Hematopoietic multipotent progenitor cell treated with erythropoietin and hydrocortisone succinate and interleukin-3 and kit ligand, for 6 days (in vitro differentiated cells): ENCODE data around the gene CNTLN.

ENCODE experiments used
- DNase-seq: peaks from one replicate; pipeline ENCODE4 v3.0.0-alpha.2; 2015

Gene CNTLN, protein sequence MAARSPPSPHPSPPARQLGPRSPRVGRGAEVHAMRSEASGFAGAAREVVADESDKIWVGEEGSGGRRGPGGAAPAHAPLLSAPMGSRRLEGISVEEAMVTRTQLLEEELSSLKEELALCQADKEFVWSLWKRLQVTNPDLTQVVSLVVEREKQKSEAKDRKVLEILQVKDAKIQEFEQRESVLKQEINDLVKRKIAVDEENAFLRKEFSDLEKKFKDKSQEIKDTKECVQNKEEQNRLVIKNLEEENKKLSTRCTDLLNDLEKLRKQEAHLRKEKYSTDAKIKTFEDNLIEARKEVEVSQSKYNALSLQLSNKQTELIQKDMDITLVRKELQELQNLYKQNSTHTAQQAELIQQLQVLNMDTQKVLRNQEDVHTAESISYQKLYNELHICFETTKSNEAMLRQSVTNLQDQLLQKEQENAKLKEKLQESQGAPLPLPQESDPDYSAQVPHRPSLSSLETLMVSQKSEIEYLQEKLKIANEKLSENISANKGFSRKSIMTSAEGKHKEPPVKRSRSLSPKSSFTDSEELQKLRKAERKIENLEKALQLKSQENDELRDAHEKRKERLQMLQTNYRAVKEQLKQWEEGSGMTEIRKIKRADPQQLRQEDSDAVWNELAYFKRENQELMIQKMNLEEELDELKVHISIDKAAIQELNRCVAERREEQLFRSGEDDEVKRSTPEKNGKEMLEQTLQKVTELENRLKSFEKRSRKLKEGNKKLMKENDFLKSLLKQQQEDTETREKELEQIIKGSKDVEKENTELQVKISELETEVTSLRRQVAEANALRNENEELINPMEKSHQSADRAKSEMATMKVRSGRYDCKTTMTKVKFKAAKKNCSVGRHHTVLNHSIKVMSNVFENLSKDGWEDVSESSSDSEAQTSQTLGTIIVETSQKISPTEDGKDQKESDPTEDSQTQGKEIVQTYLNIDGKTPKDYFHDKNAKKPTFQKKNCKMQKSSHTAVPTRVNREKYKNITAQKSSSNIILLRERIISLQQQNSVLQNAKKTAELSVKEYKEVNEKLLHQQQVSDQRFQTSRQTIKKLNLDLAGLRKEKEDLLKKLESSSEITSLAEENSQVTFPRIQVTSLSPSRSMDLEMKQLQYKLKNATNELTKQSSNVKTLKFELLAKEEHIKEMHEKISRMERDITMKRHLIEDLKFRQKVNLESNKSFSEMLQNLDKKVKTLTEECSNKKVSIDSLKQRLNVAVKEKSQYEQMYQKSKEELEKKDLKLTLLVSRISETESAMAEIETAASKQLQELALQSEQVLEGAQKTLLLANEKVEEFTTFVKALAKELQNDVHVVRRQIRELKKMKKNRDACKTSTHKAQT (N-terminal part only)

DNA sequence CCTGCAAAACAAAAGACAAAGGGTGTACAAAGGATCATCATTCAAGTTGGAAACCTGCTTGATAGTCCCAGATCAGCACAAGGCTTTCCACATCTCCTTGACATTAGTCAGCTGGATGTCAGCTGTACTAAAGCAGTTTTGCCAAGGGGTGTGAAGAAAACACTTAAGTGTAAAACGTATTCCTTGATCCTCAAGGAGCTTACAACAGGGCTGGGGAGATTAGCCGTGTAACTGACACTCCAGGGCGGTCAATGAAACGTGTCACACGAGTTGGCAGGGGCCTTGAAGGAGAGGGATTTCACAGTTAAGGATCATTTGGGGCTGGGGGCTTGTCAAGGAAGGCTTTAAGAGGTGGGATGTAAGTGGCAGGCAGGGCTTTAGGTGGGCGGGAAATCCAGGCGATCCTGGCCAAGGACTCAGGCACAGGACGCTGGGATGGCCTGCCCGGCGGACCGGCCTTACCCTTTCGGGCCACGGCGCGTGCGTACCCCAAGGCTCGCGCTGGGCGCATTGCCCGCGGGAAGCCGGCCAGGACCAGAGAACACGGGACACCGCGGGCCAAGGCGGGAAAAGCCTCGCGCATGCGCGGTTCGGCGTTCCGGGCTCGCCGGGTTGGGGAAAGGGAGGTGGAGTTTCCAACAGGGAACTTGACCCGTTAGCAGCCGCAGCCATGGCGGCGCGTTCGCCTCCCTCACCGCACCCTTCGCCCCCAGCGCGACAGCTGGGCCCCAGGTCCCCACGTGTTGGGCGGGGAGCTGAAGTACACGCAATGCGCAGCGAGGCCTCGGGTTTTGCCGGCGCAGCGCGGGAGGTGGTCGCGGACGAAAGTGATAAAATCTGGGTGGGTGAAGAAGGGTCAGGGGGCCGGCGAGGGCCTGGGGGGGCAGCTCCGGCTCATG is at the start of gene CNTLN:
CNTLN (plus strand) TSS at position 645 of the 899 bp plus-strand sequence; CDS start at position 671, 26 bp downstream.
- DNase-seq, result peak; percentile 92

DNA sequence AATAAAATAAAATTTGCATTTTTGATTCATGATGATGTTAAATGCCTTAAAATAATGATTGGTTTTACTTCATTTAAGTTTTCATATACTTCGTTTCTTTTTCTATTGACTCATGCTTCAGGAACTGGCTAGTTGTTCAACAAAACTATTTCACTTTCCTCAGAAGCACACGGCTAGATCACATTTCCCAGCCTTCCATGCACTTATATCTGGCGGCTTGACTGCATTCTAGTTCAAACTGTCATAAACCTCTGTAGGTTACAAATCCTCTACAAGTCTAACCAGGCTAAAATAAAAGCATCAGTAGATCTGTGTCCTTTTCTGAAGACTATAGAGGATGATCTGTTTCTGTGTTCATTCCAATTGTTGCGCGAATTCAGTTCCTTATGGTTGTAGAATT is 46.3 kb upstream of the CNTLN start:
- DNase-seq, result no peak

DNA sequence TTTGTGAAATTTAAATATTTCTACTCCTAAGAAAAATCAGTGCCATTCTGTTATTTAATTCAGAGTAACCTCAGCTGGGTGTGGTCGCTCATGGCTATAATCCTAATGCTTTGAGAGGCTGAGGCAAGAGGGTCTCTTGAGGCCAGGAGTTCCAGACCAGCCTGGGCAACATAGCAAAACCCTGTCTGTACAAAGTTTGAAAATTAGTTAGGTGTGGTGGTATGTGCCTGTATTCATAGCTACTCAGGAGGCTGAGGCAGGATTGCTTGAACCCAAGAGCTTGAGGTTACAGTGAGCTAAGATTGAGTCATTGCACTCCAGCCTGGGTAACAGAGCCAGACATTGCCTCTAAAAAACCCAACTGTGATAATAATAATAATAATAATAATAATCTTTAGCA is 44.8 kb upstream of the CNTLN start:
- DNase-seq, result no peak

DNA sequence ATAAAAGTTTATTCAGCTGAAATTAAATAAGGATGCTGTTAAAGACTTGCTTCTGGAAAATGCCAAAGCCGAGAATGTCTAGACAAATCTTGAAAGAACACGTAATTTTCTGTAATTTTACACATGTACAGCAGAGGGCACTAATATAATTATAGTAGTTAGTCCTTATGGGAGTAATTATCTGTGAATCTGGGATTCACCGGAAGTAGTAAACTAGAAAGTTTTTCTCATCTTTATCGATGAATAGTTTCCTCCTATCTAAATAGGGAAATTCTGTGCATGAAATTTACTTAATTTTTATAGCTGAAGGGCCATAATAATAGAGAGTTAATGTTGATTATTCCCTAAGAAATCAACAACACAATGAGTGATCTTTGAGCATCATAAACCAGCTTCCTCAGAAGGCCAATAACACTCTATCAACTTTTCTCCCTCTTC is 18.4 kb upstream of the CNTLN start:
- DNase-seq, result peak; percentile 76

DNA sequence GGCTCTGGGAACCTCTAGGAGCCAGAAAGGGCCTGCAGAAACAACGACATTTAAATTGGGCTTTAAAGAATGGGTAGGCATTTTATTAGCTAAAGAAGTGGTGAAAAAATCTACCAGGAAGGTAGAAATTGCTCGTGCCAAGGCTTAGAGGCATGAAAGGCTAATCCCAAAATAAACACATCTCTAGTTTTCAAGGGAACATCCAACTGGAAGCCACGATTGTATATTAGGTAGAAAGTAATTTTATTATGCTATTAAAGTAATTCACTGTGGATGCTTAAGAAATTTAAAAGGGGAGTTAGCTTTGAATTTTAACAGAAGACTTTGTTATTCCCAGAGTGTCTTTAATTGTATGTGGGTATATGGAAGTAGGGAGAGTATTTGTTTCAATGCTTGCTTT is 17.5 kb upstream of the CNTLN start:
- DNase-seq, result no peak

DNA sequence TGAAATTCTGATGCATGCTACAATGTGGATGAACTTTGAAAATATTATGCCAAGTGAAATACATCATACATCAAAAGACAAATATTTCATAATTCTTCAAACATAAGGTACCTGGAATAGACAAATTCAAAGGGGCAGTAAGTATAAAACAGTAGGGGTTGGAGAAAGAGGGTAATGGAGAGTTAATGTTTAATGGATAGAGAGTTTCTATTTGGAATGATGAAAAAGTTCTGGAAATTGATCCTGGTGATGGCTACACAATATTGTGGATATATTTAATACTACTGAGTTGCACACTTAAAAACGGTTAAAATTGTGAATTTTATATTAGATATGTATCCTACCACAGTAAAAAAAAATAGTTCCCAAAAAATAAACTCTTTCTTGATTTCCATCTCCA is 14.6 kb upstream of the CNTLN start:
- DNase-seq, result no peak

DNA sequence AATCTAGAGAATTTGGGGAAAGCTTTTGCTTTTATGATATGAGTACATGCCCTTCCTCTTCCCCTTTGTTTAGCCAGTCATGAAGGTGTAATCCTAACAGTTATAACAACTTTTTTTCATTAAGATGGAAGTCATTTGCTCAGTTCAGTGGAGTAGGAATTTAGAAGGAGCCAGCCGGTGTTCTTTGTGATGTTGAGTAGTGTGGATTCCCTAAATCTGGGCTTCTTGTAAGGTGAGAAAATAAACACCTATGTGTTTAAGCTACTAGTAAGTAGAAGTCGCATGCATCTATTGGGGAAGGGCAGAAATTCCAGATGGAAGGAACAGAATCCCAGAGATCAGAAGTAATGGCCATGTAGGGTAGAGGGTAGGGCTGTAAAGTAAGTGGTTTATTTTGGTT is 13.6 kb upstream of the CNTLN start:
- no peak for DNase-seq

DNA sequence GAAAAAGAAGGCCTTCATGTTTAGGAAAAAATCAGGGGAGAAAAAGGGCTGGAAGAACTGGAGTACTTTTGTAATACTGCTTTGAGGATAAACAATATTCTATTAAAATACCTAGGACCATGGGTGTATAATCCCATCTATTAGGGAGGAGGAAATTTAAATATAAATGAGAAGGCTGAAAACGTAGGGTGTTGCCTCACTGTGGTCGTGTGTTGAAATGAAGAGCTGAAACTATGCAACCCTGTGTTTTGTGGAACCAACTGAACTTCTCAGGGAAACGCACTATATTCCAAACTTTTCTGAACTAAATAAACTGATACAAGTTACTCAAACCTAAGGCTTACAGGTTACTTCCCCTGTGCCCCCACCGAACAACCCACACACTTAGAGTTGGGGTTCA is 4.5 kb upstream of the CNTLN start:
- peak; percentile 28 for DNase-seq

DNA sequence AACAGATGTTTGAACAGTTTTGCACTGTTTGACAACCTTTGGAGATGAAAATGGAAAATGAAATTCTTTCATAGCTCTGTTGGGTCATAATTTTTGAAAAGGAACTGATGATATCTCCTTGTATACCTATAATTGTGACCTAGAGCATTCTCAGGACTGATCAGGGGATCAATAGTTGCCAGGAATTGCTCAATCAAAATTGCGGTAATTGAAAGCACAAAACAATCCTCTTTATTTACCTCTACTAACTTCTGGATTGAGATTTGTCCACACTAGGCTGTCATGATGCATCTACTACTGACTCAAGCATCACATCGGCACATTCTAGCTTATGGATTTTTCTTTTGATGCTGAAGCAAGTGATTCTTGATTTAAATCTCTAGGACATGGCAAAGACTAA is 4.1 kb upstream of the CNTLN start:
- DNase-seq, result no peak

DNA sequence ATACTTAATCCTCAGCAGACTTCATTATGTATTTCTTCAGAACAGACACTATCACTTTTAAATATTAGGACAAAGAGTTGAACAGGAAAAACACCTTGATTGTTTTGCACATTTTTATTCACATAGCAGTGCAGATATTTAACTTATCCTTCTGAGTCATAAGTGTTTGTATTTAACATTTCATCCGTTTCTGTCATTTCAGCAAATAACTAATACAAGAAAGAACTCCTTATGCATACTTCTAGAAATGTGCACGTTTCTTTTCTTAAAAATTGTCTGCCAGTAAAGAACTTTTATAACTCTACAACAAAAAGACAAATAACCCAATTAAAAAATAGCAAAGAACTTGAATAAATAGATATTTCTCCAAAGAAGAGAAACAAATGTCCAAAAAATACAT is 3.3 kb upstream of the CNTLN start:
- DNase-seq, result no peak

DNA sequence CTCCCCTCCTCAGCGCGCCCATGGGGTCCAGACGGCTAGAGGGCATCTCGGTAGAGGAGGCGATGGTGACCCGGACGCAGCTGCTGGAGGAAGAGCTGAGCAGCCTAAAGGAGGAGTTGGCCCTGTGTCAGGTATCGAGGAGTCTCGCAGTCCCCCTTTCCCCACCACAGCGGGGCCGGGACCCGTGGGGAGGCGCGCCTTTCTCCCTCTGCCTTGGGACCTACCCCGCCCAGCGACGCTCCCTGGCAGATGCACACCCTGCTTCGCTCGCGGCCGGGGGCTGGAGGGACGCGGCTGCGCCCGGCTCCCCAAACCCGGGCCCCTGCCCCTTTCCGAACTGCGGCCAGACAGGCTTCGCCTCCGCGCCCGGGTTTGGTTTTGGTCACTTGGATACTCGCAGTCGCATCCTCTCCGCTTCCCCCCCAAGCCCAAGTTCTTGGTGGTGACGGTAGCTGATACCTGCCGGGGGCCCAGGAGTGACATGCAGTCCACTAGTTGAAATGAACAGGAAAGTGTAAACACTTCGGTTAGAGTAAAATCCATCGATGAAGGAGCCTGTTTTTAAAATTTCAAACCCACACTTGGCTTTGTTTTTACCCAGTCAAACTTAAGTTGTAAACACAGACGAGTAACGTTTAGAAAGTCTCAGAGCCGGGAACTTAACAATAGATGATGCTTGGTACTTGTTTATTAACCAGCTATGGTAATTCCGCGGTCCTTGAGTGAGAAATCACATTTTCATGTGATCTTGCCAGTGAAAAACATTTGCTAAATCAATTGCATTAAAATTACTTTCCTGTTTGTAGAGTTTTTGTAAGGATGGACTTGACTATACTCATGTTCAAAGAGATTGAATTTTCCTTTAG is 688 bp downstream of the CNTLN start:
- peak; percentile 78 for DNase-seq

DNA sequence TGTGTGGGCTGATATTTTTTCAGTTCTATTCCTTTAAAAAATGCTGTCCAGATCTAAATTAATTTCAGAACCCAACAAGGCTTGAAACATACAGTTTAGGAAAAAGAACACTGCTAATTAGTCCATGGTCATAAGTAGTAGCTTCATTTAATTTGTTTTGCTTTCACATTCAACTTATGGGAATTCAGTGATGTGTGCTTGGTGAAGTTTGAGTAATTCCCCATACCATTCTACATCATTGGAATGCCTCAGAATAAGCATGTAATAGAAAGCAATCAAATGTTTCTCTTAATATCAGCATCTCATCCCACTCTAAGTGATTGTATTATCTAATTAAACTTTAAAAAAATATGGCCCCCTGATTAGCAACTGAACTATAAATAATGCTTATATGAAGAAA is 2.7 kb downstream of the CNTLN start:
- no peak for DNase-seq

DNA sequence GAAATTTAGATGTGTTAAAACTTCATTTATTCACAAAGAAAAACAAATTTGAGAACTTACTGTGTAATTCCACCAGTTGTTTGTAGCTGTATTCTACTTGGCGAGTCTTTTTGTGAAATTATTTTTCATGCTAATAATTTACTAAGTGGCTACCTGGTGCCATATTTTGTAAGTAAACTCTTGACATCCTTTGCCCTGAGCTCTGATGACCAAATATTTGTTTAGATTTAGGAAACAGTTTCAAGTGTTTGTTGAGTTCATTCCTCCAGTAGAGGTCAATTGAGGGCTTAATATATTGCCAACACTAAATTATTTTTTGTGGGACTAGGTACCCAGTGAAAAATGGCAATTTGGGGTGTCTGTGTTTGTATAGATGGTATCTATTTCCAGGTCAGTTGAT is 3.7 kb downstream of the CNTLN start:
- DNase-seq, result no peak

DNA sequence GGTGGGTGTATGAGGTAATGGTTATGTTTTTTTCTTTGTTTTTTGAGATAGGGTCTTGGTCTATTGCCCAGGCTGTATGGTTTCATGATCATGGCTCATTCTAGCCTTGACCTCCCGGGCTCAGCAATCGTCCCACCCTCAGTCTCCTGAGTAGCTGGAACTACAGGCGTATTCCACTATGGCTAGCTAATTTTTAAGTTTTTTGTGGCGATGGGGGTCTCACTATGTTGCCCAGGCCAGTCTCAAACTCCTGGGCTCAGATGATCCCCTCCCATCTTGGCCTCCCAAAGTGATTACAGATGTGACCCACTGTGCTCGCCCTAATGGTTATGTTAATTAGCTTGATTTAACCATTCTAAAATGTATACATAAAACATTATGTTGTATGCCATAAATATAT is 5.6 kb downstream of the CNTLN start:
- no peak for DNase-seq

DNA sequence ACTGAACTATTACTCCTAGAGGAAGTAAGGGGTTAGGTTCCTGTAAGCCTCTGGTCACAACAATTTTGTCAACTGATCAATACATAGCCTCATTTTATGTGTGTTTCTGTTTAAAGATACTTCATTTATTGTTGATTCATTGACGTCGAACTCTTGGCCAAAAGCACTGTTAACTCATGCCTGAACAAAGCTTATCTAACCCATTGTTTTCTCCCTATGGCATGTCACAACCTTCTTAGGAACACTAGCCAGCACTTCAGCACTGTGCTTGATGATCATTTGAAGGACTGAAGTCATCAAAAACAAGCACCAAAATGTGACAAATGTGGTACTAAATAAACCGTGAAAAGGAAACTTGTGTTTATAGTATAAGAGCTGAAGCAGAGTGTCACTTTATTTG is 13.5 kb downstream of the CNTLN start:
- DNase-seq, result no peak

DNA sequence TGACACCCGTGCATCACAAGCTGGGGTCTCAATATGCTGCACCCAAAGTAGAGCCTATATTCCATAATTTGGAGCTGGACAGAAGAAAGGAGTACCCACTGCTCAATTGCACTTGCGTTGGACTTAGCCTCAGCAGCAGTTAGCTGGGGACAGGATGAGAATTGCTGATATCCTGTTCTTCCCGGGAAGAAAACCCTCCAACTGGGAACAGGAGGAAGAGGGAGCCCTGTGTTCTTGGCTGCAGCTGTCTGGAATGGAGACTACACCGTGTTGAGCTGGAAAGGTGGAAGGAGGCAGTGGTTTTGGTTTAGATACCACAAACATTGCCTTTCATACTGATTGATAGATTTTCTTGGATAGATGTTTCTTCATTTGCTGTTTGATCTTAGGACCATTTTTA is 24.6 kb downstream of the CNTLN start:
- no peak for DNase-seq

DNA sequence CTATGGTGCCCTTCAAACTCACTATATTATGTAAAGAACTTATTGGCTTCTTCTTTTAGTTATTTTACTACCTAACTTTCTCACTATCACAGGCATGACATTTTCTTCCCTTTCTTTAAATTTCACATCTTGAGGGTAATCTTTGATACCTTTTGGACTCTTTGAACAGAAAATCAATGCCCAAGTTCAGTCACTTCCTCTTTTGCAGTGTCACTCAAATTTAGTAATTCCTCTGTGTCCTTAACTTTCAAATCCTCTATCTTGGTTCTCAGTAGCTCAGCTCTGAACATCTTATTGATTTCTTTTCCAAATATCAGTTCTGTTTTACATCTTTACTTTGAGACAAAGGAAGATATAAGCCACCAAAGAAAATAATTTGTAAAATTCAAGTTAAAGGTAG is 25.5 kb downstream of the CNTLN start:
- DNase-seq, result peak; percentile 16

DNA sequence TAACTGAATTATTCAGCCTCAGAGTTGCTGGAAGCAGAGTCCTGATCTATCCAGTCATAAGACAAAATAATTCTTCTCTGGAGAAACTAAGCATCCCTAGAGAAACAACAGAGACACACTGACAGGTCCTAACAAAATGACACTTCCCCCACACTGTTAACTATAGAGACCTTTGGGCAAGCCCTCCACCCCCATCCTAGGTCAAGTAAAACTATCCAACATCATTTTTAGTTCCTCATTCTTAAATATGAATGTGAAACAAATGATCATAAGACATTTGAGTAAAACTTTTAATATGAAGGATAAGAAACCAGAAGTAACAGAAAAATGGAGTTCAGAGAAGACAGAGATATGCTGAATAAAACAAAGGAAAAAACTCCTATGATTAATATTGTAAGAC is 30.9 kb downstream of the CNTLN start:
- peak; percentile 16 for DNase-seq

DNA sequence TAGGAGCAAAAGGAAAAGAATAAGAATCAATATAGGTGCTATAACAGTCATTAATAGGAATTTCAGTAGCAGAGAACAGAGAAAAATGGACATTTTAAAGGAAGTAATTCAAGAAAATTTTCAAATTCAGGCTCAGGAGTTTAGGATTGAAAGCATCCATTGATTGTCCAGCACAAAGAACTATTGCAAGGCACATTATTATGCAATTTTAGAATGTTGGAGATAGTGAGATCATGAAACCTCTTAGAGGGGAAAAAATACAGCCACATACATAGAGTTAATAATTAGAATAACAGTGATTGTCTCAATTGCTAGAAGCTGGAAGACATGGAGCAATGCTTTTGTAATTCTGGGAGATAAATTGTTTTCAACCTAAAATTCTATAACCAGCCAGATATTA is 31.5 kb downstream of the CNTLN start:
- no peak for DNase-seq

DNA sequence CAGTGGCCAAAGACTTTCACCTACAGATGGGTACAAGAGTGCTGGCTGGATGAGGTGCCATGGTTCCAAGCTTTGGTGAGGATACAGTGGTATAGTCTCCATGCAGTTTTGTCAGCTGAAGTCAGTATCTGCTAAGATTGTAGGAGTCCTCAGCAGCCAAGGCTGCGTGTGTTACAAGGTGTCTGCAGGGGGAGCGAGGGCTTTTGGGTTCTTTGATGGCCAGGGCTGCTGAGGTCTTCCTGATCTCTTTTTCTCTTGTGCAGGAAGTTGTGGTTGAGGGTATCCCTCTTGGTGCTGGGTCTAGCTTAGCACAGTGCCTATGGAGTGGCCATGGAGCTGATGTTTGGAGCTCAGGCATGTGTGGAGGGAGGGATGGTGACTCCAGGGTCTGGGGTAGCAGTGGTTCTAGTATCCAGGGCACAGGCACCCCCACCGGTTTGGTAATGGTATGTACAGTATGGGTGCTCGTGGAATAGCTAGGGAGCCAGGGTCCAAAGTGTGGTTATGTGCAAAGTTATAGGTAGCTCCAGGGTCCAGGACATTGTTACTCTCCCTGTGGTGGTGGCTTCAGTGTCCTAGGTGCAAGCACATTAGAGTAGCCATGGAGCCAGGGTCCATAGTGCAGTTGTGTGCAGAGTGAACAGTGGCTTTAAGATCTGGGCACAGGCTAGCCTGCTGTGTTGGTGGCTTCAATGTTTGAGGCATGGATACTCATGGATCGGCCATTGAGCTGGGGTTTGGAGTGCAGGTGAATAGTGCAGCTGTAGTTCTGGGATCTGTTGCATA is 36.7 kb downstream of the CNTLN start:
- no peak for DNase-seq
